Colonic mucosa (tissue), 4 donors: Measurements from ENCODE around the gene TTC21A. TPM values are rescaled to one million over a fixed set of nuclear protein-coding genes. Genes with fewer than 3 reads are reported as not detected.

ENCODE experiments used
- DNase-seq: peaks from one replicate; pipeline ENCODE4 v3.0.0-alpha.2; 2020
- H3K27ac ChIP-seq: fragments of 200-600 bp; one replicate; pipeline ENCODE4 v1.8.0; 2021
- H3K27me3 ChIP-seq: fragments of 200-600 bp; one replicate; pipeline ENCODE4 v1.8.0; 2021
- H3K36me3 ChIP-seq: fragments of 200-600 bp; one replicate; pipeline ENCODE4 v1.8.0; 2021
- H3K4me1 ChIP-seq: fragments of 200-600 bp; one replicate; pipeline ENCODE4 v1.8.0; 2021; ENCODE audit warnings: mild to moderate bottlenecking
- H3K4me3 ChIP-seq: fragments of 200-600 bp; one replicate; pipeline ENCODE4 v1.8.0; 2021
- H3K9ac ChIP-seq, 2 donors: one replicate each; pipeline ENCODE4 v1.7.0; 2013; ENCODE audit warnings: control low read depth in 2 of 2, low read depth in 2 of 2, low read length in 2 of 2
- H3K9me3 ChIP-seq: fragments of 200-600 bp; one replicate; pipeline ENCODE4 v1.8.0; 2021
- CTCF ChIP-seq: fragments of 200-600 bp; IDR thresholded peaks from one replicate; pipeline ENCODE4 v1.8.0; 2022; ENCODE audit warnings: antibody characterized with exemption, mild to moderate bottlenecking
- intact Hi-C: fragments of 100-400 bp; cut with DNase I; formaldehyde crosslinking; loops from one replicate; pipeline ENCODE4 v1.14.1; 2022
- total RNA-seq, 2 donors: library from RNA; stranded (reverse); fragmentation: NEBNext Ultra II Directional in 1 of 2; extraction: Animal tissue kit (Norgen Biotek cat#: 25700) in 1 of 2; gene quantifications; one replicate each; pipeline ENCODE4 v1.2.1, GENCODE V29; 2021
- donor health status: healthy.
- donor health status: DM: no; HTN: no; CAD: no.
- donor health status: DM: no; HTN: no; CAD: no.

The TTC21A gene
- total RNA-seq, 2 donors from 2014 or later = 2.8 to 6.1 TPM

GRCh38 chr3:39103324-39103693, 4.2 kb upstream of the TTC21A start:
- no peaks in the 10 kb centered on the region for H3K36me3 ChIP-seq
- no peak overlapping the region for H3K9ac ChIP-seq
- H3K9me3 ChIP-seq = no peaks in the 10 kb centered on the region
- no peak for TF ChIP-seq CTCF
- no peaks in the 10 kb centered on the region for H3K27me3 ChIP-seq
- H3K27ac ChIP-seq = no peak overlapping the region
- DNase-seq = no peak
- intact Hi-C loops = loop anchor here (5.0 kb wide), 1 partner anchor 189 kb away; no protein-coding TSS in a partner anchor
- no peak overlapping the region for H3K4me3 ChIP-seq
- H3K4me1 ChIP-seq = no peaks in the 10 kb centered on the region

GRCh38 chr3:39103791-39104552, 3.5 kb upstream of the TTC21A start:
- DNase-seq = no peak

GRCh38 chr3:39104961-39105686, 2.4 kb upstream of the TTC21A start:
- H3K4me1 ChIP-seq = no peaks in the 10 kb centered on the region
- no peaks in the 10 kb centered on the region for H3K27me3 ChIP-seq
- no peak overlapping the region for H3K4me3 ChIP-seq
- no peak overlapping the region for H3K9ac ChIP-seq
- H3K27ac ChIP-seq = no peak overlapping the region
- H3K9me3 ChIP-seq = no peaks in the 10 kb centered on the region
- TF ChIP-seq CTCF = no peak
- intact Hi-C loops = loop anchor here (5.0 kb wide), 1 partner anchor 187 kb away; no protein-coding TSS in a partner anchor
- no peaks in the 10 kb centered on the region for H3K36me3 ChIP-seq
- DNase-seq = no peak

More at GRCh38 chr3:39103791-39104552, 3.5 kb upstream of the TTC21A start:
- Histone ChIP-seq H3K4me3 (no peak overlapping the region), H3K9ac (peak overlapping the region in 1 of 2 donors; percentile 39), H3K4me1 (no peaks in the 10 kb centered on the region), H3K36me3 (no peaks in the 10 kb centered on the region), H3K27me3 (no peaks in the 10 kb centered on the region), H3K27ac (no peak overlapping the region), H3K9me3 (no peaks in the 10 kb centered on the region)
- intact Hi-C loops = loop anchor here (5.0 kb wide), 1 partner anchor 188 kb away; no protein-coding TSS in a partner anchor
- TF ChIP-seq CTCF = no peak

- H3K36me3 ChIP-seq = no peaks in the 10 kb centered on the region
- H3K27ac ChIP-seq = no peak overlapping the region
- intact Hi-C loops = no loop called here
- DNase-seq = no peak
- H3K27me3 ChIP-seq = no peaks in the 10 kb centered on the region
- no peaks in the 10 kb centered on the region for H3K9me3 ChIP-seq
- H3K4me3 ChIP-seq = no peak overlapping the region
- no peak overlapping the region for H3K9ac ChIP-seq
- TF ChIP-seq CTCF = no peak
- H3K4me1 ChIP-seq = no peaks in the 10 kb centered on the region
Observed at GRCh38 chr3:39105687-39106063, 1.8 kb upstream of the TTC21A start.

GRCh38 chr3:39106281-39106811, 1.1 kb upstream of the TTC21A start:
- H3K36me3 ChIP-seq = no peaks in the 10 kb centered on the region
- peak overlapping the region; percentile 90 to 96 for H3K9ac ChIP-seq
- intact Hi-C loops = no loop called here
- no peaks in the 10 kb centered on the region for H3K9me3 ChIP-seq
- peak overlapping the region; percentile 94 for H3K27ac ChIP-seq
- no peak for TF ChIP-seq CTCF
- no peaks in the 10 kb centered on the region for H3K27me3 ChIP-seq
- H3K4me1 ChIP-seq = no peaks in the 10 kb centered on the region
- no peak for DNase-seq
- H3K4me3 ChIP-seq = peak overlapping the region; percentile 91
